Sigmoid colon (tissue), 4 donors: ENCODE measurements around the gene AP2A1.

ENCODE experiments used
- CTCF ChIP-seq, 4 experiments: fragments of 450-650 bp in 3 of 4; fragments of 200-600 bp in 1 of 4; IDR thresholded peaks; one replicate each; pipeline ENCODE4 v1.5.1; 2016 to 2019; ENCODE audit warnings: antibody characterized with exemption in 4 of 4, mild to moderate bottlenecking in 3 of 4, moderate library complexity in 2 of 4
- EP300 ChIP-seq, 4 donors: sonication (generic); formaldehyde crosslinking; IDR thresholded peaks; one replicate each; pipeline ENCODE4 v1.6.1; 2017; ENCODE audit warnings: antibody characterized with exemption in 4 of 4
- POLR2A ChIP-seq, 2 donors: fragments of 450-650 bp; IDR thresholded peaks; one replicate each; pipeline ENCODE4 v1.6.1; 2016; ENCODE audit warnings: antibody characterized with exemption in 2 of 2, mild to moderate bottlenecking in 2 of 2, moderate library complexity in 2 of 2

DNA sequence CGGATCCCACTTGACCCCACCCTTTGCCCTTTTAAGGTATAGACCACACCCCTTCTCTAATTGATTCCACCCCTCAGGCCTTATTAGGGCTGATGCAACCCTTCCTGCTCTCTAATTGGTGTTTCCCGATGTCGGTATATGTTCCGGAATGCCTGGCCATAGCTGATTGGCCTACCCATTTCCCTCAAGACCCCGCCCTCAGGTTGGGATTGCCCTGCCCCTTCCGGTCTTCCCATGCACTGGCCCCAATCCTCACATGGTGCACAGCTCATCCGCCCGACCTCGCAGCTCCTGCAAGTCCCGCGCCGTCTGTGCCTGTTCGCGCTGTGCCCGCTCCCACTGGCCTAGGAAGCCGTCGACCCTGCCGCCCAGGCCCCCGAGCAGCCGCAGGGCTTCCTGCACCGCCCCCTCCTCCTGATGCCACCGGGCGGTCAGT is 21.8 kb upstream of the AP2A1 start:
- no peak for TF ChIP-seq CTCF (IDR thresholded peaks at IDR 0.05)
- TF ChIP-seq POLR2A (IDR thresholded peaks at IDR 0.05): no peak
- TF ChIP-seq EP300 (IDR thresholded peaks at IDR 0.05): no peak
